ENCODE measurements around the gene NRF1.

DNA sequence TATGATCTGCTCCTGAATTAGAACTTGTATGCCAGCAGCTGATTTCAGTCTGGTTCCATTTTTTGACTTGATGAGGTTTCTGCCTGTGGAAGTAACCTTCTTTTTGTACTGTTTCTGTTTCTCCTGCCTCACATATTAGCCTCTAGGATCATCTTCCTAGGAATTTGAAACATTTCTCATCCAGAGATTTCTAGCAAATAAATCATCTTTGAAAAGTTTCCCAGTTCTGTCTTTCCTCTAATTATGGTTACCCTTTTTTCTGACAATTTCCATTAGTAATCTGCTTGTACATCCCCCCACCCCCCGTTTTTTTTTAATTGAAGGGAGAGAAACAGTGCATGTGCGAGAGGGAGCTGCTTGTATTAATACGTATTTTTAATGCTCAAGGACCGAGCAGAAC, 92.2 kb downstream of the NRF1 start:
- TF ChIP-seq, protein P1, sequence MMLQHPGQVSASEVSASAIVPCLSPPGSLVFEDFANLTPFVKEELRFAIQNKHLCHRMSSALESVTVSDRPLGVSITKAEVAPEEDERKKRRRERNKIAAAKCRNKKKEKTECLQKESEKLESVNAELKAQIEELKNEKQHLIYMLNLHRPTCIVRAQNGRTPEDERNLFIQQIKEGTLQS (IDR thresholded peaks at IDR 0.05), result no peak
- TF ChIP-seq EZH2 (IDR thresholded peaks at IDR 0.05) (no peak), POLR2AphosphoS5 (IDR thresholded peaks at IDR 0.05; ENCODE audit: low read depth, low read length) (no peak), POLR2A (IDR thresholded peaks at IDR 0.05; ENCODE audit: borderline replicate concordance, extremely low read depth, insufficient read depth, insufficient read length) (no peak), JUND (IDR thresholded peaks at IDR 0.05) (no peak), RAD21 (IDR thresholded peaks at IDR 0.05; ENCODE audit: low read depth) (no peak), CBX3 (IDR thresholded peaks at IDR 0.05; ENCODE audit: low read depth) (no peak)
- TF ChIP-seq, protein P2, sequence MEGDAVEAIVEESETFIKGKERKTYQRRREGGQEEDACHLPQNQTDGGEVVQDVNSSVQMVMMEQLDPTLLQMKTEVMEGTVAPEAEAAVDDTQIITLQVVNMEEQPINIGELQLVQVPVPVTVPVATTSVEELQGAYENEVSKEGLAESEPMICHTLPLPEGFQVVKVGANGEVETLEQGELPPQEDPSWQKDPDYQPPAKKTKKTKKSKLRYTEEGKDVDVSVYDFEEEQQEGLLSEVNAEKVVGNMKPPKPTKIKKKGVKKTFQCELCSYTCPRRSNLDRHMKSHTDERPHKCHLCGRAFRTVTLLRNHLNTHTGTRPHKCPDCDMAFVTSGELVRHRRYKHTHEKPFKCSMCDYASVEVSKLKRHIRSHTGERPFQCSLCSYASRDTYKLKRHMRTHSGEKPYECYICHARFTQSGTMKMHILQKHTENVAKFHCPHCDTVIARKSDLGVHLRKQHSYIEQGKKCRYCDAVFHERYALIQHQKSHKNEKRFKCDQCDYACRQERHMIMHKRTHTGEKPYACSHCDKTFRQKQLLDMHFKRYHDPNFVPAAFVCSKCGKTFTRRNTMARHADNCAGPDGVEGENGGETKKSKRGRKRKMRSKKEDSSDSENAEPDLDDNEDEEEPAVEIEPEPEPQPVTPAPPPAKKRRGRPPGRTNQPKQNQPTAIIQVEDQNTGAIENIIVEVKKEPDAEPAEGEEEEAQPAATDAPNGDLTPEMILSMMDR (IDR thresholded peaks at IDR 0.05 in 2 of 3, conservative IDR thresholded peaks at IDR 0.05 in 1 of 3; ENCODE audit: borderline replicate concordance in 1 of 3, insufficient read depth in 1 of 3, low read depth in 2 of 3, low read length in 2 of 3), result no peak
